ENCODE measurements around the gene CILP2.

DNA sequence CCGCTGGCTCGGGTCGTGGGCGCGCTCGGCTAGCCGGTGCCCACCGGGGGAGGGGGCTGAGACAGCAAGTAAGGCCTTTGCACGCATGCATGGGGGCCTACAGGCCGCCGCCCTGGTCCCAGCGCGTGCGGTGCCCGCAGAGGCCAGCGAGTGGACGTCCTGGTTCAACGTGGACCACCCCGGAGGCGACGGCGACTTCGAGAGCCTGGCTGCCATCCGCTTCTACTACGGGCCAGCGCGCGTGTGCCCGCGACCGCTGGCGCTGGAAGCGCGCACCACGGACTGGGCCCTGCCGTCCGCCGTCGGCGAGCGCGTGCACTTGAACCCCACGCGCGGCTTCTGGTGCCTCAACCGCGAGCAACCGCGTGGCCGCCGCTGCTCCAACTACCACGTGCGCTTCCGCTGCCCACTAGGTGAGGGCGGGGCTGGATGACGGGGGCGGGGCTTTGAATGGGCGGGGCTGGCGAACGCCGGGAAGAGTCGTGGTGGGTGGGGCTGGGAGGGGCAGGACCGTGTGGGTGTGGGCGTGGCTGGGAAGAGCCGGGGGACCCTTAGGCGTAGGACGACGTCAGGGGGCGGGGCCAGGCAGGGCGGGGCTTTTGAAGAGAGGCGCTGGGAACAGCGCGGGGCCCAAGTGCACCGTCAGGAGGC, 2.1 kb downstream of the CILP2 start:
- TF ChIP-seq, protein P1, sequence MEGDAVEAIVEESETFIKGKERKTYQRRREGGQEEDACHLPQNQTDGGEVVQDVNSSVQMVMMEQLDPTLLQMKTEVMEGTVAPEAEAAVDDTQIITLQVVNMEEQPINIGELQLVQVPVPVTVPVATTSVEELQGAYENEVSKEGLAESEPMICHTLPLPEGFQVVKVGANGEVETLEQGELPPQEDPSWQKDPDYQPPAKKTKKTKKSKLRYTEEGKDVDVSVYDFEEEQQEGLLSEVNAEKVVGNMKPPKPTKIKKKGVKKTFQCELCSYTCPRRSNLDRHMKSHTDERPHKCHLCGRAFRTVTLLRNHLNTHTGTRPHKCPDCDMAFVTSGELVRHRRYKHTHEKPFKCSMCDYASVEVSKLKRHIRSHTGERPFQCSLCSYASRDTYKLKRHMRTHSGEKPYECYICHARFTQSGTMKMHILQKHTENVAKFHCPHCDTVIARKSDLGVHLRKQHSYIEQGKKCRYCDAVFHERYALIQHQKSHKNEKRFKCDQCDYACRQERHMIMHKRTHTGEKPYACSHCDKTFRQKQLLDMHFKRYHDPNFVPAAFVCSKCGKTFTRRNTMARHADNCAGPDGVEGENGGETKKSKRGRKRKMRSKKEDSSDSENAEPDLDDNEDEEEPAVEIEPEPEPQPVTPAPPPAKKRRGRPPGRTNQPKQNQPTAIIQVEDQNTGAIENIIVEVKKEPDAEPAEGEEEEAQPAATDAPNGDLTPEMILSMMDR (IDR thresholded peaks at IDR 0.05; ENCODE audit: borderline replicate concordance, extremely low read depth, low read length, poor library complexity, severe bottlenecking): no peak
- TF ChIP-seq EZH2 (IDR thresholded peaks at IDR 0.05; ENCODE audit: borderline replicate concordance, low read depth, low read length, severe bottlenecking): no peak

Data from DND-41 (cell line).